Stimulated activated CD8-positive, alpha-beta memory T cell treated with anti-CD3 and anti-CD28 coated beads, Interleukin-15, amount 100 ng/mL, for 1 hour (primary cell): ENCODE results near the gene PHOSPHO1.
"Not testable (repeated sequence)": the region's sequence is repeated elsewhere in the genome, so short reads cannot be mapped to it uniquely, and the experiment has no call there.

Source experiments
- DNase-seq: peaks from one replicate; pipeline ENCODE4 v3.0.0-alpha.2; 2020; ENCODE audit warnings: low read depth

The PHOSPHO1 gene, protein sequence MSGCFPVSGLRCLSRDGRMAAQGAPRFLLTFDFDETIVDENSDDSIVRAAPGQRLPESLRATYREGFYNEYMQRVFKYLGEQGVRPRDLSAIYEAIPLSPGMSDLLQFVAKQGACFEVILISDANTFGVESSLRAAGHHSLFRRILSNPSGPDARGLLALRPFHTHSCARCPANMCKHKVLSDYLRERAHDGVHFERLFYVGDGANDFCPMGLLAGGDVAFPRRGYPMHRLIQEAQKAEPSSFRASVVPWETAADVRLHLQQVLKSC

DNA sequence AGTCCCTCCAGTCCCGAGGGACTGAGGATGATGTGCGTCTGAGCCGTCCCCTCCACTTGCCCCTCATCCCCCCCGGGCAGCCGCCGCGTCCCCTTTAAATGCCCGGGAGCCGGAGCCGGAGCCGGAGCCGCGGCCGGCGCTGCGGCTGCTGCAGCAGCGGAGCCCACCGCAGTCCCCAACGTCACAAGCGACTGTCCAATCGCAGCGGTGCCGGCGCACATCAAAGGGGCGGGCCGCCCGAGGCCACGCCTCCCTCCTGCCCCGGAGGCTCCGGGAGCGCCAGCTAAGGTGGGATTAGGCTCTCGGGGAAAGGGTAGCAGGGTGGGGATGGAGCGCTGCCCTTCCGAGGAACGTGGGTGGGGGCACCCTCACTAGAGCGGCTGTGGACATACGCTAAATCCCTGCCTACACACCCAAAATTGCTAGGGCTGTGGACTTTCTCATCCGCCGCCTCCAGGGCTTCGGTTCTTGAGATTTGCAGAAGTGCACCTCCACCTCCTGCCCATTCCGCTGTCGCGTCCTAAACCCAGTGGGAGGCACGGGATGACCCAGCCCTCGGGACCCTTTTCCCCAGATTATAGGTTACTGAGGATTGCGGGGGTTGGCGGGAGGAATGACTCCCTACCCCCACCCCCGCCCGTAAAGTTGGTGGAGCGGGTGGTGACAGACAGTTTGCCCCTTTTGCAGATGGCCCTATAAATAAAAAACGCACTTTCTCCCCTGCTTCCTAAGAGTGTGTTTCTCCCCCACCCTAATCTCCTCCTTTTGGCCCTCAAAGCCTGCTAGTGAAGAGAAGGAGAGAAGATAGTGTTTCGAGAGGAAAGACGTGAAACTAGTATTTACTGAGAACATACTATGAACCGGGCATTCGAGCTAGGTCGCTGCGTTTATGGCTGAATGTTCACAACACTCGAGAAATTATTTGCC, at the start of gene PHOSPHO1:
TSS of gene PHOSPHO1 (minus strand) at position 152 of the 927 bp plus-strand sequence. CDS start 4,096 bp downstream, outside the sequence.
- DNase-seq = peak; percentile 77

DNA sequence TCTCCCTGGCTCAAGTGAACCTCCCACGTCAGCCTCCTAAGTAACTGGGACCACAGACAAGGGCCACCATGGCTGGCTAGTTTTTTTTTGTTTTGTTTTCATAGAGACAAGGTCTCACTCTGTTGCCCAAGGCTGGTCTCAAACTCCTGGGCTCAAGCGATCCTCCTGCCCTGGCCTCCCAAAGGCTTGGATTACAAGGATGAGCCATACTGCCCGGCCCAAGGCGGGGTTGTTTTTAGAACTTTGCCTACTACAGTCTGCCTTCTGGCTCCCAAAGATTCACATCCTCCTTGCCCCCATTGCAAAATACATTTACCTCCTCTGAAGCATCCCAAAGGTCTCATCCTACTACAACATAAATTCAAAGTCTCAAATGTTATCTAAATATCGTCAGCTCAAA, 49.5 kb upstream of the PHOSPHO1 start:
- DNase-seq = no peak

DNA sequence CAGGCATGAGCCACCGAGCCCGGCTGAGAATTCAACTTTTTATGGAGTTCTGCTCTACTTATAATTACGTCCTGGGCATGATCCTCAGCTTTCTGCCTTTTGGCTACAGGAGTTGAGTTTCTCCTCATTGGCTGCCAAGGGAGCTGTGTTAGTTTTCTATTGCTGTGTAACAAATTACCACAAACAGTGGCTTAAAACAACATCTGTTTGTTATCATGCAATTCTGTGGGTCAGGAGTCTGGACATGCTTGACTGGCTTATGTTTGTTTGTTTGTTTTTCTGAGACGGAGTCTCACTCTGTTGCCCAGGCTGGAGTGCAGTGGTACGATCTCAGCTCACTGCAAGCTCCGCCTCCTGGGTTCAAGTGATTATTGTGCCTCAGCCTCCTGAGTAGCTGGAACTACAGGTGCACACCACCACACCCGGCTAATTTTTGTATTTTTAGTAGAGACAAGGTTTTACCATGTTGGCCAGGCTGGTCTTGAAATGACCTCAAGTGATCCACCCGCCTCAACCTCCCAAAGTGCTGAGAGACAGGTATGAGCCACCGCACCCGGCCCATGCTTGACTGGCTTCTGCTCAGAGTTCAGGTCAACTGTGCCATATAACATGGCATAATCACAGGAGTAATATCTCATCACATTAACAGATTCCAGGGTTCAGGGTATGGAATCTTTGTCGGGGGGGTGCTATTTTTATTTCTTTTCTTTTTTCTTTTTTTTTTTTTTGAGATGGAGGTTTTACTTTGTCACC, 48.9 kb upstream of the PHOSPHO1 start:
- DNase-seq = not testable (repeated sequence)

DNA sequence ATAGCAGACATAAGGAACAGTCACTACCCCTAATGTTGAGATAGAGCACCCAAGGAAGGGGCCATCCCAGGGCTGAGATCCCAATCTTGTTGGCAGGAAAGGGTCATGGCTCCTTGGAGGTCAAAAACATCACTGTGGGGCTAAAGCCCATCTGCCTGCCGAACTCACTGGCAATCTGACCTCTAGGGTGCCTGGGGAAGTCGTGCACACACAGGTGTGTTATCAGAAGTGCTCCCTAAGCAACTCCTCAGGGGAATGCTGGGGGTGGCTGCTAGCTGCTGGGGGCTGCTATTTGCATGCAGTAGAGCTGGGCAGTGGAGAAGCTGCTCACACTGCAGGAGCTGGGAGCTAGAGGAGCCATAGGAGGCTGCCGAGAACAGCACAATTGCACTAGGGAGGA, 47.5 kb upstream of the PHOSPHO1 start:
- no peak for DNase-seq

DNA sequence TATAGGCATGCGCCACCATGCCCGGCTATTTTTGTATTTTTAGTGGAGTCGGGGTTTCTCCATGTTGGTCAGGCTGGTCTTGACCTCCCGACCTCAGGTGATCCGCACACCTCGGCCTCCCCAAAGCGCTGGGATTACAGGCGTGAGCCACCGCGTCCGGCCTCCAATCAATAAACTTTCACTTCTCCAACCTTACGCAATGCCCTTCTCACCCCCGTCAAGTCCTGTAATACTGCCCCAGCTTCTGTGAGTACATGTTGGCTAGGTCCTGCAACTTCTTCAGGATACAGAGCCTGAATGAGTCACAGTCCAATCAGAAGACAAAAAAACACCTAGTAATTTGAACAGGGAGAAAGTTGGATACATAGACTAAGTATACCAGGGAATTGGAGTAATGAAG, 47.1 kb upstream of the PHOSPHO1 start:
- no peak for DNase-seq

DNA sequence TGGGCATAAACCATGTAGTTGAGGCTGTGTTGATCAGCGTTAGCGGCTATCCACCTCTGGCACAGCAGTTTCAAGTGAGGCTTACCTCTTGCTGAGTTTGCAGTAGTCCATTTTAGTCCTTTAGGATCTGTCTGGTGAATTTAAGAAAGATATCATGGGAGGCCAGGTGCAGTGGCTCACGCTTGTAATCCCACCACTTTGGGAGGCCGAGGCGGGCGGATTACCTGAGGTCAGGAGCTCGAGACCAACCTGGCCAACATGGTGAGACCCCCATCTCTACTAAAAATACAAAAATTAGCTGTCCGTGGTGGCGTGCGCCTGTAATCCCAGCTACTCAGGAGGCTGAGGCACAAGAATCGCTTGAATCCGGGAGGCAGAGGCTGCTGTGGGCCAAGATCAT, 45.4 kb upstream of the PHOSPHO1 start:
- not testable (repeated sequence) for DNase-seq

DNA sequence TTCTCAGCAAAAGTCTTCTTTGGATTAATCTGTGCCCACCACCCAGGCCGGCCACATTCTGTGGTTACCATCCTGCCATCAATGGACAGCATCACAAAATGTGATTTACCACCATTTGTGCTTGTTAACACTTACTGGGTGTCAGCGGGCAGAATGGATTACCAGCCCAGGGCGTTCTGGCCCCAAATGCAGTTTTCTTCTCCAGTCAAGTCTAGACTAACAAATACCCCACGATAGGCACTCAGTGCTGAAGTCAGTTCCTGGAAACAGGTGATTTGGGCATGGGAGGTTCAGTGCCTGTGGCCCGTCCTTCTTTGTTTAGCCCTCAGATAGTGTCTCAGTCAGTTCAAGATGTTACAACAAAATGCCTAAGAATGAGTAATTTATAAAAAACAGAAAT, 38.8 kb upstream of the PHOSPHO1 start:
- no peak for DNase-seq

DNA sequence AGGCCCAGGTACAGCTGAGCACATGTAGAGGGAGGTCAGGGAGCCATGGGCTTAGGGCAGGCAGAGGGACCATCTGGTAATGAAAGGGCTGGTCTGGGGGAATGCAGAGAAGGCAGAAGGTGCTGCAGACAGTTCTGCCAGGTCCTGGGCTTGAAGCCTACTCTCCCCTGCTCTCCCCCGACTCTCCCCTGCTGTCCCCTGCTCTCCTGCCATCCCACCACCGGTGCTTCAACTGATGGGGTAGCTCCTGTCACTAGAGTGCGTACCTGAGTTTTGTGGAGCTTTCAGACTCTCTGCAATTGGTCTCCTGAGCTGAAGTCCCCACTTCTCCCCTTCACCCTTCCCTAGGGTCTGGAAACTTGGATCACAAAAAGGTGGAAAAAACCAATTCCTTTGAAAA, 37.3 kb upstream of the PHOSPHO1 start:
- no peak for DNase-seq

DNA sequence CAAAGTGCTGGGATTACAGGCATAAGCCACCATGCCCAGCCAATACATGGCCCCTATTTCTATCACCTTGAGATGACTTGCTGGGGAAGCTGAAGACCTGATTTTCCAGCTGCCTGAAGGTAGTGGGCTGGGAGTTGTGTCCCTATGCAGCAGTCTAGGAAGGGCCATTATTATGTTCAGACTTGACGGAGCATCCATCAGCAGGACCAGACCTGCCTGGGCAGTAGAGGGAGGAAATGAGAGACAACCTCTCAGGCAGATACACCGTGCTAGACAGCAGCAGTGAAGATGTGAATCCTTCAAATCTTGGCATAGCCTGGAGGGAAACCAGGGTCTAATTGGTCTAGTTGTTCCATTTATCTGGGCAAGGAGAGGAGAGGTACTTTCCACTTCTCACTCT, 35.6 kb upstream of the PHOSPHO1 start:
- DNase-seq = no peak

DNA sequence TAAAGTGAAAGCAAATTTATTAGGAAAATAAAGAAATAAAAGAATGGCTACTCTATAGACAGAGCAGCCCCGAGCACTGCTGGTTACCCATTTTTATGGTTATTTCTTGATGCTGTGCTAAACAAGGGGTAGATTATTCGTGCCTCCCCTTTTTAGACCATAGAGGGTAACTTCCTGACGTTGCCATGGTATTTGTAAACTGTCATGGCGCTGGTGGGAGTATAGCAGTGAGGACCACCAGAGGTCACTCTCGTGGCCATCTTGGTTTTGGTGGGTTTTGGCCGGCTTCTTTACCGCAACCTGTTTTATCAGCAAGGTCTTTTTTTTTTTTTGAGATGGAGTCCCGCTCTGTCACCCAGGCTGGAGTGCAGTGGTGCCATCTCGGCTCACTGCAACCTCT, 31.0 kb upstream of the PHOSPHO1 start:
- not testable (repeated sequence) for DNase-seq

DNA sequence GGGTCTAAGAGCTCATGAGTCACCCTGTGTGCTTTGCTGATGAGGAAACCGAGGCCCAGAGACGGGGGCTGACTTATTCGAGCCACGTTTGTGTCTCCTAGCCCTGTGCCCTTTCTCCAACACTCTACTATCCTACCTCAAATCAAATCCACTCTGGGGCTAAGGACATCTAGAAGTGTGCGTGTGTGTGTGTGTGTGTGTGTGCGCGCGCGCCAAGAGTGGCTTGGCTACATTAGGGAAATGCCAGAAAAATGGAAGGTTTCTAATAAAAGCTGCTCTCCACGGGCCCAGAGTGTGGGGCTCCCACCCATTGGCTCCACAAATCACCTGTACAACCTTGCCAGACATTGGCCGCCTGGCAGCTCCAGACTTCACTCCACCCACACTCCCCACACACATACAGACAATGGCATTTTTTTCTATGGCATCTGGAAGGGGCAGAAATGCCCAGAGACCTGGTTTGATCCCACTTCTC, 30.3 kb upstream of the PHOSPHO1 start:
- DNase-seq = no peak

DNA sequence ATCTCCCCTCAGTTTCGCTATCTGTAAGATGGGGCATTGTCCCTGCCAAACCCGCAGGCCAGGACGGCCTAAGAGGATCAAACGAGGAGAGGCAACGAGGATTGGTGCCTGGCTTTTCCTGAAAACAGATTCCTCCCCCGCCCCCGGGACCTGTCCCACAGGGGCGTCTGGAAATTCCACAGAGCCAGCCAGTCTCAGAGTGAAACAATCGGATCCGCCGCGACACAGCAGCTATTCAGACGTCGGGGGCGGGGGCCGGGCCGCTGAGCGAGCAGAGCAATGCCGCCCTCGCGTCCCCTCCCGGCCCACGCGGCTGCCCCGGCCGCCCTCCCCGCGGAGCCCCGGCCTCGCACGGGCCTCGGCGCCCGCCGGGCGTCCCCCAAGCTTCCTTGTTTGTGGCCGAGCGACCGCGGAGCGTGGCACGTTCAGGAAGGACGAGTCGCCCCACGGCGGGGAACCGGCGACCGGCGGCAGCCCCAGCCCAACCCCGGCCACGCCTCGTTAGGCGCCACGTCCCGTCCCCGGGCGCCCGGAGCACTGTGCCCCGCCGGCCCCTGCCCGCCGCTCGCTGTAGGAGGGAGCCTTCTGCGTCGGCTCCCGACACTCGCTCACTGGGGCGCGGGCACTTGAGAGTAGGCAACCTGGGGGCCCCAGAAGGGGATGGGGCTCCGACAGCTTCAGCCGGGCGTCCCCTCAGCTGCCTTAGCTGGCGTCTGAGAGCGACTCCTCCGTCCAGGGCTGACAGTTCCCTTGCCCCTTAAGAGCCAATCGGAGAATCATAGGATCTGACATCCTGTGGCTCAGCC, 29.6 kb upstream of the PHOSPHO1 start:
- DNase-seq = no peak

DNA sequence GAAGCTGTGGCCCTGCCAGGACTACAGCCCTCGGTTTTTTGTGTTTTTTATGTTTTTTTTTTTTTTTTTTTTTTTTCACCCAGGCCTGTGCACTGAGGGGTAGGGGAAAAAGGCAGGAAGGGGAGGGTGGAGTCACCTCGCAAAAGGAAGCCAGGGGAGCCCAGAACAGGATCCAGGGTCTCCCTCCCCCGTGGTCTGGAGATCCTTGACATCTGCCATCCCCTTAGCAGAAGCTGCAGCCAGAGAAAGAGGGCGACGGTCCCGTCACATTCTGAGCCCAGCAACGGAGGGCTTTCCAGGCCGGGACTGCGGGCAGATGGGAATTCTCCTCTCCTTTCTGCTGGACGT, 29.1 kb upstream of the PHOSPHO1 start:
- DNase-seq = no peak

DNA sequence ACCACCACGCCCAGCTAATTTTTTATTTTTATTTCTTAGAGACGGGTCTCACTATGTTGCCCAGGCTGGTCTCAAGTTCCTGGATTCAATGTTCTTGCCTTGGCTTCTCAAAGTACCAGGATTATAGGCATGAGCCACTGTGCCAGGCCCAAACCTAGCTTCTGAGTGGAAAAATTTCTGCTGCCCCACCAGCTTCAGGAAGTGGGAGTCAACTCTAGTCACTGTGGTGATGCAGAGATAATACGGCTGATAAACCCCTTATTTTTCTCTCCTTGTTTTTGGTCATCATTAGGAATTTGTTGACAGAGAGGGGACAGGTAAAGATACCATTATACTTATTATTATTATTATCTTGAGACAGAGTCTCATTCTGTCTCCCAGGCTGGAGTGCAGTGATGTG, 27.8 kb upstream of the PHOSPHO1 start:
- DNase-seq = no peak

DNA sequence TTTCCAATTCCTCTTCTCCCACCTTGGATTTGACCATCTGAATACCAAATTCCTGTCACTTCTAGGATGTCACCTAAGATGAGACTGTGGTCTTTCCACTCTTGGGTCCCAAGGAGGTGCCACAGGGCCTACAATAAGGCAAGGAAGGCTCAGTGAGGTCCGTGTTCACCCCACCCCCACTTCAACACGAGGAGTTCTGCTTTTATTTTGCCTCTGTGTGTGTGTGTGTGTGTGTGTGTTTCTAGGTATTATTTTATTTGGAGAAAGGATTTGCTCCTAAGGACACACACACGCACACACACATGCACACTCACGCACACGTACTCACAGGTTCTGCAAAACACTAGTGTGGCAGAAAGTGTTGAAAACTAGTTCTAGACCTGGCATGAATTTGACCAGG, 24.5 kb upstream of the PHOSPHO1 start:
- DNase-seq = no peak

DNA sequence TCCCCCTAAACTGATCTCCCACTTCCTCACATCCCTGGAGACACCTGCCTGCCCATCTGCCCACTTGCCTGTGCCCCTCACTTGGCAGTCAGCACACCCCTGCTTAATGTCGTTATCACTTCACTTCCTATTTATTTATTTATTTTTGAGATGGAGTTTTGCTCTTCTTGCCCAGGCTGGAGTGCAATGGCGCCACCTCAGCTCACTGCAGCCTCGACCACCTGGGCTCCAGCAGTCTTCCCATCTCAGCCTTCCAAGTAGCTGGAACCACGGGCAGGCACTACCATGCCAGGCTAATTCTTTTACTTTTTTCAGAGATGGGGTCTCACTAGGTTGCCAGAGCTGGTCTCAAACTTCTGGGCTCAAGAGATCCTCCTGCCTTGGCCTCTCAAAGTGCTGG, 23.5 kb upstream of the PHOSPHO1 start:
- DNase-seq = no peak

DNA sequence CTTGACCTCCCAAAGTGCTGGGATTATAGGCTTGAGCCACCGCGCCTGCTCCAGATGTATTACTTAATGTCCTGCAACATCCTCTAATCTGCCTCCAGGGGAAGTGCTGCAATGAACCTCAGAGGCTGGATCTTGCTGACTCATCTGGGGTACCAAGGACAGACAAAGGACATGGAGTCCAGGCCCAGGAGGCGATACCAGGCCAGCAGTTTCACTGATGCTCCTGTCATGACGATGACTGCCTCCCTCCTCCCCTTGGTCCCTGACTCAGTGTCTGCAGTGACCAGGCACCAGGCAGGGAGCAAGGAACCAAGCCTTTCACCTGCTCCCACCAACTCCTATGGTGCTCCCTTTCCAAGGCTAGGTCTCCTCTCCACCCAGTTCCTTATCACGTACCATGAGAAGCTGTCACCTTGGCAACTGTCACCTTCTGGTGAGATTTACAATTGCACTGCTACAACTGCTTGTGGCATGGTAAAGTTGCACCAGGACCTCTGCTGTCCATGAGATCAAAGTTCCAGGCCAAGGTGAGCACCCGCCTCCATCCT, 21.6 kb upstream of the PHOSPHO1 start:
- DNase-seq = no peak

DNA sequence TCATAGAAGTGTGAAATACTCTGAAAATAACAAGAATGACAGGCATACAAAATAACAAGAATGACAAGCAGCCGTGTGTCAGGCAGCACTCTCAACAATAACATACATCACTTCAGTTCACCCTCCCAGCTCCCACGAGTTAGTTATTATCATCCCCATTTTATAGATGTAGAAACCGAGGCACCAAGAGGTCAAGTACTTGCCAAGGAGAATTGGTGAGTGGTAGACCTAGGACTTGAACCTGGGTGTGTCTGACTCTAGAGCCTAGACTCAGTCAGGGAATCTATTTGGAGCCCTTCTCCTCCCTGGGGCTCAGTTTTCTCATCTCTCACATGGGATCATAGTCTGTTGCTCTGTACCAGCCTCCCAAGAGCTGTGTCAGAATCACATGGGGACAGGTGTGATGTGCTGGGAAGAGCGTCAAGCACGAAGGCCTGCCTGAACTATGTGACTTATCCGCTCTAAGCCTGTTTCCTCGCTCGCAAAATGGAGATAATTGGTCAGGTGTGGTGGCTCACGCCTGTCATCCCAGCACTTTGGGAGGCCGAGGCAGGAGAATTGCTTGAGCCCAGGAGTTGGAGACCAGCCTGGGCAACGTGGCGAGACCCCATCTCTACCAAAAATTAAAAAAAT, 19.4 kb upstream of the PHOSPHO1 start:
- DNase-seq = no peak

DNA sequence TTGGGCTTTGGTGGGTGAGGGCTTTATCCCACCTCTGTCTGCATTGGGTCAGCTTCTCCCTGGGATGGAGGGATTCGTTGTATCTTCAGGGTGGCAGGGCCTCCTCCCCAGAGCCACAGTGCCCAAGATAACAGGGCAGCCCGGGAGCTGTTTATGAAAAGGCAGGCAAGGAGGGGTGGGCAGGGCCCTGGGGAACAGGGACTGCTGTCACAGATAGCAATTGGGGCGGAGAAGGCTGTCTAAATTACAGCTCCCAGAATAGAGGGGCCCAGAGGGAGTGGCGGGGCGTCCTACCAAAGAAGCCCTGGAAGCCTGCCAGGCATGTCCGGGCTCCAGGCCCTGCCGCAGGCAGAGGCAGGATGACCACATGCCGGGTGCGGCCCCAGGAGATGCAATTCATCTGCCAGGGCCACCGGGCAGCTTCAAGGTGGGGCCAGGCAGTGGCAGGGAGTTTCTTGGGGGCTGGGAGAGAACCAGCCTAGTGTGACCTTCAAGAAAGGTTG, 18.8 kb upstream of the PHOSPHO1 start:
- DNase-seq = no peak

DNA sequence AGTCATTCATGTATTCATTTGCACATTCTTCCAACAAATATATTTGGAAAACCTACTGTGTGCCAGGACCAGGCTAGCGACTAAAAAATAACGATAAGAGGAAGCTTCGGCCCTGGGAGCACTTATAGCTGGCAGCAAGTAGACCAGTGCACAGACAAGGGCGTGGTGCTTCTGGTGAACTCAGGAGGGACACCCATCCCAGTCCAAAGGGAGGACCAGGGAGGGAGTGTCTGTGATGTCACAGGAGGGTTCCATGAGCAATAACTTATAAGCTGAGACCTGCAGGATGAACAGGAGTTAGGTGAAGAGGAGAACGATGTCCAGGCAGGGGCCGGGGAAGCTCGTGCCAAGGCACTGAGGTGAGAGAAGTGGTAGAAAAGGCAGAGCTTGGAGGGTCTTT, 17.4 kb upstream of the PHOSPHO1 start:
- no peak for DNase-seq

DNA sequence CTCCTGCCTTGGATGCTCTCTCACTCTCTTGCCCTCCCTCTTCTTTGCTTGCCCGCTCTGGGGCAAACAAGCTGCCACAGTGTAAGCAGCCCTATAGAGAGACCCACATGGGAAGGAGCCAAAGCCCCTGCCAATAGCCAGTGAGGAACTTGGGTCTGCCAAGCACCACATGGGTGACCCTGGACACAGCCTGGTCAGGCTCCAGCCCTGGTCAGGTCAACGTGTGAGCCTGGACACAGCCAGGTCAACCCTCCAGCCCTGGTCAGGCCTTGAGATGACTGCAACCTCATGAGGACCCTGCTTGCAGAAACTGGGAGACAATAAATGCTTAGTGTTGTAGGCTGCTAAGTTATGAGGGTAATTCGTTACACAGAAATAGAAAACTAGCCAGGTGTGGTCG, 14.3 kb upstream of the PHOSPHO1 start:
- DNase-seq = no peak
